ENCODE results near the gene EMC6. TPM values are rescaled to one million over a fixed set of nuclear protein-coding genes. Genes with fewer than 3 reads are reported as not detected.

EMC6 gene
- polyA plus RNA-seq, 1 of the 3 experiments (the other 2 are of a cell fraction), result 56.6 TPM

DNA sequence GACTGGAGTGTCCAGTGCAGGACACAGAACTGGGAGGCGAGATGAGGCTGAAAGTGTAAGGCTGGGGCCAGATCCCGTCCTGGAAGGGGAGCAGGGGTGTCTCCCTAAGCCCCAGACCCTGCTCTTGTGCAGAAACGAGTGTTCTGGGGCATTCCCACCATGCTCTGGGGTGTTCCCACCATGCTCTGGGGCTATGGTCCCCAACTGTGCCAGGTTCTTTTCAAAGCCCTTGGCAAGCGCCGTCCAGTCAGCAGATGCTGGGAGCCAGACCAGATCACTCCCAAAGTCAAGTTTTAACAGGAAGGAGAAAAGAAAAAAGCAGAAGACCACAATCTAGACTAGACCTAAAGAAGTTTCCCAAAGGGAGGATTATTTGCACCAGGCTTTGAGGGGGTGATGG is 2.8 kb upstream of the EMC6 start:
- H3K9ac ChIP-seq, result no peak overlapping the region
- POLR2A ChIA-PET, result no interaction called here

More for the DNA sequence above, 2.8 kb upstream of the EMC6 start:
- Histone ChIP-seq H3F3A (replicated peaks; ENCODE audit: insufficient read depth) (peaks cover 22% of the 10 kb centered on the region), H3K27ac (ENCODE audit: low read depth in 2 of 2, low read length in 1 of 2) (no peak overlapping the region; a peak in 1 of 4 replicates), H2AFZ (ENCODE audit: low read depth) (no peak overlapping the region), H3K27me3 (ENCODE audit: insufficient read depth) (no peaks in the 10 kb centered on the region), H3K4me1 (ENCODE audit: control insufficient read depth in 1 of 2, insufficient read depth in 2 of 2, low read depth in 1 of 2, low read length in 1 of 2) (peaks cover 0 to 20% of the 10 kb centered on the region in 2 experiments; a peak in 1 of 4 replicates), H3K4me3 (ENCODE audit: low read depth in 2 of 2, low read length in 1 of 2) (no peak overlapping the region), H3K79me2 (ENCODE audit: insufficient read depth) (peaks cover 58% of the 10 kb centered on the region), H3K9me3 (no peaks in the 10 kb centered on the region), H3K4me2 (peak overlapping the region; percentile 100; the same call in 1 of the 2 replicates), H4K20me1 (ENCODE audit: insufficient read depth) (peaks cover 39% of the 10 kb centered on the region), H3K36me3 (replicated peaks in 1 of 2; ENCODE audit: control insufficient read depth in 1 of 2, insufficient read depth in 2 of 2, low read length in 1 of 2) (peaks cover 23 to 27% of the 10 kb centered on the region in 2 experiments), H3K9me2 (no peaks in the 10 kb centered on the region)
- CTCF ChIA-PET, result interaction anchor here (1.2 to 3.0 kb wide), 2 partner anchors 8 to 18 kb away, joined by 3 to 14 read pairs; no protein-coding TSS in a partner anchor
- WGBS (ENCODE audit: low lambda C conversion rate), result 90% methylated on average over 5 of the region's 5 CpGs
- TF ChIP-seq MAX (IDR thresholded peaks at IDR 0.05; ENCODE audit: low read depth), result no peak
- TF ChIP-seq, protein P1, sequence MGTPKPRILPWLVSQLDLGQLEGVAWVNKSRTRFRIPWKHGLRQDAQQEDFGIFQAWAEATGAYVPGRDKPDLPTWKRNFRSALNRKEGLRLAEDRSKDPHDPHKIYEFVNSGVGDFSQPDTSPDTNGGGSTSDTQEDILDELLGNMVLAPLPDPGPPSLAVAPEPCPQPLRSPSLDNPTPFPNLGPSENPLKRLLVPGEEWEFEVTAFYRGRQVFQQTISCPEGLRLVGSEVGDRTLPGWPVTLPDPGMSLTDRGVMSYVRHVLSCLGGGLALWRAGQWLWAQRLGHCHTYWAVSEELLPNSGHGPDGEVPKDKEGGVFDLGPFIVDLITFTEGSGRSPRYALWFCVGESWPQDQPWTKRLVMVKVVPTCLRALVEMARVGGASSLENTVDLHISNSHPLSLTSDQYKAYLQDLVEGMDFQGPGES (IDR thresholded peaks at IDR 0.05; ENCODE audit: low read depth, low read length), result no peak
- TF ChIP-seq POLR2AphosphoS5 (IDR thresholded peaks at IDR 0.05; ENCODE audit: low read depth, low read length), result no peak
- TF ChIP-seq MXI1 (IDR thresholded peaks at IDR 0.05; ENCODE audit: low read depth, low read length), result no peak
- no peak for TF ChIP-seq EP300 (IDR thresholded peaks at IDR 0.05; ENCODE audit: borderline replicate concordance in 1 of 2, low read depth in 1 of 2, low read length in 1 of 2)
- no peak for TF ChIP-seq RFX5 (IDR thresholded peaks at IDR 0.05; ENCODE audit: low read length)
- TF ChIP-seq NFIC (IDR thresholded peaks at IDR 0.05; ENCODE audit: borderline replicate concordance), result no peak
- no peak for TF ChIP-seq GATA2 (CRISPR knock-in tag; IDR thresholded peaks at IDR 0.05)
- no peak for TF ChIP-seq USF1 (IDR thresholded peaks at IDR 0.05; ENCODE audit: borderline replicate concordance, low read depth)
- TF ChIP-seq FOXM1 (IDR thresholded peaks at IDR 0.05; ENCODE audit: low read depth), result no peak
- no peak for TF ChIP-seq ZBTB33 (IDR thresholded peaks at IDR 0.05; ENCODE audit: borderline replicate concordance, low read depth)
- no peak for TF ChIP-seq TEAD4 (IDR thresholded peaks at IDR 0.05; ENCODE audit: borderline replicate concordance, insufficient read depth)
- no peak for TF ChIP-seq ELF1 (IDR thresholded peaks at IDR 0.05)
- TF ChIP-seq CHD2 (IDR thresholded peaks at IDR 0.05; ENCODE audit: low read length, partially characterized antibody), result no peak
- no peak for TF ChIP-seq SMC3 (IDR thresholded peaks at IDR 0.05; ENCODE audit: low read depth, low read length)
- no peak for TF ChIP-seq EZH2phosphoT487 (IDR thresholded peaks at IDR 0.05; ENCODE audit: borderline replicate concordance, low read depth)
- TF ChIP-seq, protein P2, sequence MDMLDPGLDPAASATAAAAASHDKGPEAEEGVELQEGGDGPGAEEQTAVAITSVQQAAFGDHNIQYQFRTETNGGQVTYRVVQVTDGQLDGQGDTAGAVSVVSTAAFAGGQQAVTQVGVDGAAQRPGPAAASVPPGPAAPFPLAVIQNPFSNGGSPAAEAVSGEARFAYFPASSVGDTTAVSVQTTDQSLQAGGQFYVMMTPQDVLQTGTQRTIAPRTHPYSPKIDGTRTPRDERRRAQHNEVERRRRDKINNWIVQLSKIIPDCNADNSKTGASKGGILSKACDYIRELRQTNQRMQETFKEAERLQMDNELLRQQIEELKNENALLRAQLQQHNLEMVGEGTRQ (IDR thresholded peaks at IDR 0.05; ENCODE audit: borderline replicate concordance, low read depth, low read length), result no peak
- no peak for TF ChIP-seq RXRA (IDR thresholded peaks at IDR 0.05; ENCODE audit: borderline replicate concordance, low read depth)
- DNase-seq, result no peak

Measured in SK-N-SH (cell line).